Hematopoietic multipotent progenitor cell treated with erythropoietin and hydrocortisone succinate and interleukin-3 and kit ligand, for 4 days (in vitro differentiated cells): ENCODE data around the gene TMEM92.

ENCODE experiments used
- DNase-seq: peaks from one replicate; pipeline ENCODE4 v3.0.0-alpha.2; 2015

TMEM92 gene

GRCh38 chr17:50329716-50330115 lies 55.5 kb downstream of the TMEM92 start:
- DNase-seq, result no peak

- no peak for DNase-seq
Measured at GRCh38 chr17:50330151-50330775, 56.0 kb downstream of the TMEM92 start.
